Measurements from ENCODE around the gene WWOX.

WWOX gene

DNA sequence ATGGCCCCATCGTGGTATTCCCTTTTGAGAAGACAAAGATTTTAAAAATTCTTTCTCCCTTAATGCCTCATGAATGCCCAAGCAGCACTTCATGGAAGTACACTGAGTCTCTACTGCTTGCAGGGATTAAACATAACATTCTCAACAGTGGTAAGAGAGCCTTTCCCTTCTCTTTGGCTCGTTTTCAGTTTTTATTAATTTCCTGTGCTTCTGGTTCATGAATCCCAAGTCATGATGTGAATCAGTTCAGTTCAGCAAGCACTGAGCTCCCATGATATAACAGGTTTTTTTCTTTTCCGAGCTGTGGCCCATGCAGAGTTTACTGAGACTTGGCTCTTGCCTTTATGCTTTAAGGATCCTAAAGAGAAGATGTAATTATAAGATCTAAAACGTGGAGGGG, 175.3 kb downstream of the WWOX start:
- DNase-seq (ENCODE audit: low spot score), result no peak

DNA sequence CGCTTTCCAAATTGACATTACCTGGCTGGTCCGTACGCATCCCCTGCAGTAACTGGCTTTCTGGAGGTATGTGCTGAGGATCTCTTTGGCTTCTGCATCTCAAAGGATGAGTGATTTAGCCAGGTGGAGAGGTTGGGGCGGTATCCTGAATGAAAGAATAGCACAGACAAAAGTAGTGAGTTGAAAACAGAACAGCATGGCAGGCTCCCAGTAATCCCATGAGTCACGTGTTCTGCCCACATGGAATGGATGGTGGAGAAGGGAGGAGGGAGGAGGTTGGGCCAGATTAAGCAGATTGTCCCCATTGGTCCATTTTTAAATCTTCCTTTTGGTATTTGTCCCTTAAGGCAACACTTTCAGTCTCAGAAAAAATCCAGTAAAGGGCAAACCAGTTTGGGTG, 176.0 kb downstream of the WWOX start:
- DNase-seq (ENCODE audit: low spot score), result no peak

DNA sequence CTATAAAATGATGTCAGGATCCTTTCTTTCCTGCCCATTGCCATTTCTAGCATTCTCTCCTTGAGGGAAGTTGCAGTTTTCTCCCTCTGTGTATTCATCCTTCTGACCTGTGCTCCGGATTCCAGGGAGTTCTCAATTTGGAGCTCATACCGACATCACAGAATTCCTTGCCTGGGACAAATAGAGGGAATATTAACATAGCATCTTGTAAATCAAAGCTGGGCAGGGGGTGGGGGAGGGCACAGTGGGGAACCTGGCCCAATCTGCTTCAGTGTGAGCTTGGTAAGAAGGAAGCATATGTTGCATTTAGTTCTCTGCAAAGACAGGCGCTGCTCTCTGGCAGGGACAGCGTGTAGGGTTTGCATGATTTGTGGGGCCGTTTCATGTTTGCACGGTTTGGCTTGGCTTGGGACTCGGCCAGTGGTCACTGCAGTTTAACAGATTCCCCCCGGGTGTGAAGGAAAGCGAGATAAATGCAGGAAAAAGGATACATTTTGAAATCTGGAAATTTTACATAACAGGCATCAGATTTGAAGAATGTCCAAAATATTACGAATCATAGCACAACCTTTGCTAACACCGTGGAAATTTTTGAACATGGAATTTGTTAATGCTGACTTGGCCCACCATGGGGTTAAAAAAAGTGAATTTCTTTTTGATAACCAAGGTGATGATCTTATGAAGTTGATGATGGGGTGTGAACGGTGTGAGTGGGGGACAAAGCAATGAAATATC, 178.0 kb downstream of the WWOX start:
- no peak for DNase-seq (ENCODE audit: low spot score)

DNA sequence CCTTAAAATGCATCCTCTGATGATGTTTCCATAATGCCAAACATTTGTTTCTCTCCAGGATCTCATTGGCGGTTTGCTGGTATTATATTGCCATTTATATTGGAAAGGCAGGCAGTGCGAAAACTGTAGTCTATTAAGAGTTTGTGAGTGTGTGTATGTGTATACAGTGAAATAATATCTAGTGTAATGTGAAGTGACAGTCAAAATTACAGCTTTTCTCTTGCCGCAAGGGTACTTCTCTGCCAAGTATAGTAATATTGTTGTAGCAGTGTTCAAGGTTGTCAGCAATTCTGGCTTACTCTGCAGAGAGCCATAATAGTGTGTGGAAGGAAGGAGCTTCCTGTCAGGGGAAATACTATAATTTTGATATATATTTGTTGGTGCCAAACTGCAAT, 178.6 kb downstream of the WWOX start:
- DNase-seq (ENCODE audit: low spot score), result no peak

DNA sequence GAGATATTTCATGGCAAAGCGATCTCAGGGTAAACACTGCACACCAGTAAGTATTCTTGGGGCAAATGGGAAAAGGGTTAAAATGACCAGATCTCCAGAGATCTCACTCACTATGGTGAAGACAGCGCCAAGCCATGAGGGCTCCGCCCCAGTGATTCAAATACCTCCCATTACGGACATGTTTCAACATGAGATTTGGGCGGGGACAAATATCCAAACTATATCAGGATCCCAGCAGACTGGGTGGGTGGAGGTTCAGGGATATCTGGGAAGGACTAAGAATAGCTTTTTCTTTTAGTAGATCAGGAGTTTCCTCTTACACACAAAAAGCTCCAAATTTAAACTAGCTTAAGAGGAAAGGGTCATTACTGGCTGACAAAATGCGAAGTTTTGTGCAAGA, 181.7 kb downstream of the WWOX start:
- DNase-seq (ENCODE audit: low spot score), result no peak

DNA sequence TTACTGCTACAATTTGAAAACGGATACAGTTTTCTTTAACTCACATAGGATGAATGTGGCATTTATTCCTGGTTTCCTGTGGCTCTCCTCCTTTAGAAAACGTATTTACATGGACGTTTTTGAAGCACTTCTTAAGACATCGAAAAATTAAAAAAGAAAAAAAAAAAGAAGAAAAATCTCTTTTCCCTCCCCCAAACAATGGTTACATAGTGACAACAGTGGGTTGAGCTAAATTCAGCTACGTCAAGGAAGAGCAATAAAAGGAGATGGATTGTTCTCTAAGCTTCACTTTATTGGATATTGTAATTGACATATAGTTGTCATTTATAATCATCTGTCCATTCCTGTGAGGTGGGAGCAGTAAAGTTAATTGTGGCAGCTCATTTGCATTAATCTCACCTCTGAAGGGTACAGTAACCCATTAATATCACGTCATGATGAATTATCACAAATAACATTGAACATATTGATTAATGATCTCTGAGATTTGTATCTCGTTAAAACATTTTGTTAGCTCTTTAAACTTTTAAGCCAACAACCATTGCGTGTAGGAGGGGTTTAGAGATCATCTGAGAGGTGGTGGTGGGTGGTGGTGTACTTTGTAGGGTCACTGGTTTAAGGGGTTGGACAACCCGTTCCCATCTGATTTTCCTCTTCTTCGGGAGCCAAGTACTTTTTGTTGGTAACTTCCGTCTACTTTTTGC, 184.2 kb downstream of the WWOX start:
- DNase-seq (ENCODE audit: low spot score), result no peak

DNA sequence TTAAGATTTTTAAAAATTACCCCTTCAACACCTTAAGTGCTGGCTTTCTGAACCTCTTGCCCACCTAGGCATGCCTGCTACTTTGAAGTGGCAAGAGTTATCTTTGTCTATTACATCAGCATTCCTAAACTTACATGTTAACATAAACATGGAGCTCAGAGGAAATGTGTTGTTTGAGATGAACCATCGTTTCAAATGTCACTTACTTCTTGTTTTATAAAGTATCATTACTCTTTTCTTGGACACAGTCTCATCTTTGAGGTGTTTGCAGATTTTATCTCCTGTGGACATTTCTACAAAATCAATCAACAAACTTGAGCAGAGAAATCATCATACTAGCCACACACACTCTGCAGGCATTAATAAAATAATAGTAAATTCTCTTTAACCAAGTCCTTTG, 184.9 kb downstream of the WWOX start:
- no peak for DNase-seq (ENCODE audit: low spot score)

DNA sequence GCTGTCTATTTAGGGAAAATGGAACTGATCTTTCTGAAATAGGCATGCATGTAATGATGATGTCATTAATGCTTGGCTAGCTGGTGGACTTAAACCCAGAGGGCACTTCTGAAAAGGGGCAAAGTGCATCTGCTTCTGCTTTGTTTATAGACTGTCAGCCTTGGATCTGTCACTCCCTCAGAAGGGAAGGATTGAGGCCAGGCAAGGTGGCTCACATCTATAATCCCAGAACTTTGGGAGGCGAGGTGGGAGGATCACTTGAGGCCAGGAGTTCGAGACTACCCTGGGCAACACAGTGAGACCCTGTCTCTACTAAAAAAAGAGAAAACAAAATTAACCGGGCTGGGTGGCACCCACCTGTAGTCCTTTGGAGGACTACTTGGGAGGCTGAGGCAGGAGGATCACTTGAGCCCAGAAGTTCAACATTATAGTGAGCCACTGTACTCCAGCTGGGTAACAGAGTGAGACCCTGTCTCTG, 185.5 kb downstream of the WWOX start:
- no peak for DNase-seq (ENCODE audit: low spot score)

DNA sequence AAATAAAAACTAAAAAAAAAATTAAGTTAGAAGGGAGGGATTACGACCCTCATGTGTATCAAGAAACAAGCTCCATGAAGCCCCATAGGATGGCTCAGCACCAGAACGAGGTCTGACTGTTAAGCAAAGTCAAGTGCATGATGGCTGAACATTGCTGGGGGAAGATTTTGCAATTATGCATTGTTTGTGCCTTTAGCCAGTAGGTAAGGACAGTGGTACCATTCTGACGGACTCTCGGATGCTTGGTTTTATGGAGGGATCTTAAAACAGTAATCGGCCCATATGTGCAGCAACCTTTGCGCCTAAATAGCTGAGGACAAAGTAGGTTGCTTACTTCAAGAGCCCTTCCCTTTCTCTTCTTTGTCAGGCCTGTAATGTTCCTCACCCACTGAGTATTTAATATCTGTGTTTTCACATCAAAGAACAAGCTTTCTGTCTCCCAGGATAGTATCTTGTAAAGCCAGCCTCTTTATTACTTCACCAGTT, 186.0 kb downstream of the WWOX start:
- no peak for DNase-seq (ENCODE audit: low spot score)

DNA sequence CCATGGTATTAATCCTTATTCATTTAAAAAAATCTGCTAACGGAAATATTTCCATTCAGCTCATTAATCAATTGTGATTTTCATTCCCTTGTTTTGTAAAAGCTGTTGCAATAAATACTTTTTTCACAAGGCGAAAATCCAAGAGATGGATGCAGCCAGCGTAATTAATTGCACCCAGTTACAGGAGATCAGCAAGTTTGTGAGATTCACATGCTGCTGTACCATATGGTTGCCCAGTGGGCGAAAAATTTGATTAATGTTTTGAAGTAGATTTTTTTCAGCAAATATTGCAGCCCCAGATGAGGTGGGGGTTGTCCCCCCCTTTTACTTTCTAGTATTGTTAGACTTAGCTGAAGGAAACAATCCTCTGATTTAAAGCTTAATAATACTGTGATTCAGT, 186.6 kb downstream of the WWOX start:
- DNase-seq (ENCODE audit: low spot score), result no peak

DNA sequence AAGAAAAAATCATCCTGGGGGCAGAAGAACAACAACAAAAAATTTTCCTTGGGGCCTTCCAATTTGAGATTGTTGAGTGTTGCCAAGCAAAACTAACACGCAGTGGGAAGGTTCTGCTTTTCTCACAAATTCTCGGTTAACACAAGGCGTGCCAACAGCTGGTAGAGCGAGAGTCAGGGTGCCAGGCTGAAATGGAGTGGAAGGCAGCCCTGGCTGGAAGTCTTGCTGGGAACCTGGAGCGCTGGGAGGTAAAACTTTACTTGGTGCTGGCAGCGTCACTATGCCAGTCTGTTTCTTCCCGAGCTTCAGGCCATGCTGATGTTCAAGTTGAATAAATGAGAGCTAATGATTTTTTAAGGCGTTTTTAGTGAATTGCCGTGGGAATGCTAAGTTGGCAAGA, 189.4 kb downstream of the WWOX start:
- DNase-seq (ENCODE audit: low spot score), result no peak

DNA sequence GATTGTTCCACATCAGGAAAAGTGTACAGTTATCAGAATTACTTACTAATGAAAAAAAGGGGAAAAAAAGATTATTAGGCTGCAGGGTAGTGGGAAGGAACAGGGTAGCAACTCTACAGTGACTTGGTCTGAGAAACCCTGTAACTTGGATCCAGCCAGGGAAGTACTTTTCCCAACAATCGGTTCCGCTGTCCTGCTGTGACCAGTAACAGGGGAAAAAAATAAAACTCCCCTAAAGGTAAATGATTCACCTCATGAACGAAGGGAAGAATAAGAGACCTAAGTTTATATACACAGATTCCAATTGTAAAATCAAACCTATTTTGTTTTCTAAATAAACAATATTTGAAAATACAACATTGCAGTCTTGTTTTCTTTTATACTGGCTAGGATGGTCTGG, 189.9 kb downstream of the WWOX start:
- no peak for DNase-seq (ENCODE audit: low spot score)

DNA sequence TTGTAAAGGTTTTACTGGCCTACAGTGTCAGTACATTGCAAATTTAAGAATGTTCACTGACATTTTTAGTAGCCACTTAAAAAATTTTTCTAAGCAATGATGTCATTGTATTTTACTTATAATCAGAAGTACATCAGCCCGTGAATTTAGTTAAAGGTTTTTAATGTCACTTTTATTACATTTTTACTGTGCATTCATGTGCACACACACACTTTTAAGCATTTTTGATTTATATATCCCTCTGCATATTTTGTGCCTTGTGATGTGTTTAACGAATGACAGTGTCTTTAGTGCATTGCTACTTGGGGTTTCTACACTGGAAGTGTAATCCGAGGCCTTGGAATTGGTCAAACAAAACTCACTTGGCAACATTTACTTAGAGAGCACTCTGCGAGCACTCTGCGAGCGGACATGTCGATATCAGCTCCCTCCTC, 190.4 kb downstream of the WWOX start:
- DNase-seq (ENCODE audit: low spot score), result no peak

DNA sequence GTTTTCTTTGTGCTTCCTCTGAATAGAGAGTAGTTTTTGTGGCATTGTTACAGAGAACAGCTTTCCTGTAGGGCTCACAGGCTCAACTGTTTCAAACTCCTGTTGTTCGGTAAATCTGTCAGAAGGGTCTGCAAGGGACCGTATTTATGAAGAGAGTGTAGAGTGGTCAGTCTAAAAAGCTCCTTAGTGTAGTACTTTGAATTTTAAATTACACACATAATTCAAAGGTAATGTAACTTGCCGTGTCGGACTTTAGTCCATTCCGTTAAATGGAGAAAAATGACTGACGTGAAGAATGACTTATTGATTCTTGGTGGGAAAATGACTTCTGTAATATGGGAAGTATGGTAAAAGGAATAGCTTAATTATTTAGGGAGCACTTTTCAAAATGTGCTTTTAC, 190.9 kb downstream of the WWOX start:
- no peak for DNase-seq (ENCODE audit: low spot score)

DNA sequence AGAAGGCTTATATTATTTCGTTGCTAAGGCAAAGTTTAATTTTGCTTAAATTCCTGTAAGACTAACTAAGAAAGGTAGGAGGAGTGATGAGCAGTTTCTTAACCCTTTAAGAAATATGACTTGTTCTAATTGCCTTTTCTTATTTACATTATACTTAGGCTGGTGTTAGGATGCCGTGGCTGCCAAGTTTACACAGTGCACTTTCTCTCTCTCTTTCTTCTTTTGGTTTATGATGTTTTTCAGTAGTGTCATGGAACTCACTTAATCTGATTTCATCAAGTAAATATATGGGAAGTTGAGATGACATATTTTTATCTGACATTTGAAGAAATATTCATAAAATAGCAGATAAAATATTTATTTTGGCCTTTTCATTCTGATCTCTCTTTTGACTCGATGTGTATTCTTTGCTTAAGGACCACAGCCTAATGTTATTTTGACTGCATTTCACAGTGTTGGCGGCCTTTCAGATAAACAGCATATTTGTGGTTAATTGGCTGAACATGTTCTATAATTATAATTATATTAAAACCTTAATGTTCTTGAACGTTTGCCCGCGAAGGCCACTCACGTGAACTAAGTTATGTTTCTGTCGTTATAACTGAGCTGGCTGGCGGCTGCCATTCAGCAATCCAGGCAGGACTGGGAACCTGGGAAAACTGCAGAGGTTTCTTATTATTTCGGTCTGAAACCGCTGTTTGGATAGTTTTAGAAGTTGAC, 191.6 kb downstream of the WWOX start:
- DNase-seq (ENCODE audit: low spot score), result no peak

DNA sequence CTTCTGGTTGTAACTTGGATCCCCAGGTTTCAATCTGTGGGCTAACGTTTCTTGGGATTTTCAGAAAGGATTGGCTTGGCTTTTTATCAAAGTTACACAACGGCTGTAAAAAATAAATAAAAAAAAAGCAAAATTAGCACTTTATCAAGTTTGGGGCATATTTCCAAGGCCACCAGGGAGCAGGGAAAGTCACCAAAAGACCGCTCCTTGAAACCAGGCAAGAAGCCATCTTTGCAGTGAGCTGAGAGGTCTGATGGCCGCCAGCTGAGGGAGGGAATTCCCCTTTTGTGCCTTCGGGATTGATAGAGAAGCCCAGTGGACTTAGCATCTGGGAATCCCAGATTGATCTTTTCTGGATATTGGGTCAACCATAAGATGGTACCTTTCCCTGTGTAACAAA, 192.2 kb downstream of the WWOX start:
- no peak for DNase-seq (ENCODE audit: low spot score)

DNA sequence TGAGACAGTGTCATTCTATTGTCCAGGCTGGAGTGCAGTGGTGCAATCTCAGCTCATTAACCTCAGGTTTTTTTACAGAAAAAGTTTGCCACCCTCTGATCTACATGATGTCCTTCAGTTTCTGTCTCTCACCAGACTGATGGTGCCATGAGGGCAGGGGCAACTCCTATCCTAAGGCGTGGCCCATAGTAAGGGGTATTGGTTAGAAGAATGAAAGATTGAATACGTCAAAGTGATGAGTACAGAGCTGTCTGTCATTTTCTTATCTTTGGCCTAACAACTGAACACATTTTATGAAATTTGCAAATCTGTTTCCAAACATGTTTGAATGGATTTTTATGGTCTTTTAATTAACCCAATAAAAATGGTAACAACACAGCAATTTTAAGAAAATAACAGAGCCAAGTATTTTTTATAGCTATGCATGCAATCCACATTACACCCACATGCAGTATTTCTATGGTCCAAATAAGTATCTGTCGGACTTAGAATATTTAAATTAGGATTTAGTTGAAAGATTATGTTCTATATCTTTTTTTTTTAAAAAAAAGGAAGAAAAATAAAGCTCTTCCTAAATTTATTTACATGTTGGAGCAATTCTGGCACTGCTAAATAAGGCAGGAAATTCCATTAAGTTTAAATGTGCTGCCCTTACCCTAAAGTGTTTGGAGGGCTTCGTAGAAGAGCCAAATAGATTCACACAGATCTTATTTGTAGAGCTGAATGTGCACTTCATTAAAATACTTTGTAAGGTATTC, 192.8 kb downstream of the WWOX start:
- no peak for DNase-seq (ENCODE audit: low spot score)

DNA sequence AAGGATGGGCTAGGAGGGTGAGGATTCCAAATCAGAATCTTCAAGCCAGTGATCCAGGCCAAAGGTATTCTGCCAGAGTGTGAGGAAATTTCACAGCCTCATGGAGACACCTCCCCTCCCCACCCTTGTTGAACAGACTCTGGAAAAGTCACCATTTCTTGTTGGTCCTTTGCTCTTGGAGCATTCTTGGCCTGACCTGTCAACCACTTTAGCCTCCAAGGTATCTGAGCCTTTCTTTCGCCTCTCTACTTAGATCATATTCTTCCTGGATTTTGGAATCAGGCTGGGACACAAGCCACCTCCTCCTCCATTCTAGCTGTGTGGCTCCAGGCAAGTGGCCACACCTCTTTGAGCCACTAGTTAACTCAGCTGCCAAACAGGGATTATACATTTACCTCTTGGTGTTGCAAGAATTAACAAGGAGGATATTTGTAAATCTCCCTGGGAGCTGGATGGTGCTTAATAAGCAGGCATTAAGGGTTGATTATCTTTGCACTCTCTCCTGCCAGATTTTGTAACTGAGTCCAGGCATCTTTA, 193.5 kb downstream of the WWOX start:
- no peak for DNase-seq (ENCODE audit: low spot score)

DNA sequence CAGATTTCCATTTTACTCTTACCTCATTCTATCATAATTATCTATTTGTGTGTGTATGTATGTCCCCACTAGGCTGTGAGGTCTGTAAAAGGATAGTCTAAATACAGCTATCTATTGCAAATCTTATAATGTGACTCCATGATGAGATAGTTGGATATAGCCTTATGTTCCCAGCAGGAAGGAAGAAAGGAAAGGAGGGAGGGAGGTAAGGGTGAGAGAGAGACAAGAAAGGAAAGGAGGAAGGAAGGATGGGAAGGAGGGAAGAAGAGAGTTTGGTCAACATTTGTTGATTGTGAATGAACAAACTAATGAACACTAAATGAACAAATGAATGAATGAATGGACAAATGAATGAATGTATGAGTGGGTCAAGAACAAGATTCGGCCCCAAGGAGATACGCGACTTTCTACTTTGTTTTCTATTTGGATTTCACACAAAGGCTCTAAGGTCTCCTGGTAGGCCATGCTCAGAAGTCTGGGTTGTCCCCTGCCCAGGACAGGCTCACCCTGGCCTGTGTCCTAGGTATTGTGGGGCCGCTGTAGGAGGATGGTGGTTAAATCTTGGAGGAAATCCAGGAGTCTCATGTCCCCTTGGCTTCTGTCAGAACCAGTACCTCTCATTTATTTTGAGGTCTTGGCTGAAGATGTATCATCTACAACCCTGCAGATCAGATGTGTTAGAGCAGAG, 195.2 kb downstream of the WWOX start:
- no peak for DNase-seq (ENCODE audit: low spot score)

DNA sequence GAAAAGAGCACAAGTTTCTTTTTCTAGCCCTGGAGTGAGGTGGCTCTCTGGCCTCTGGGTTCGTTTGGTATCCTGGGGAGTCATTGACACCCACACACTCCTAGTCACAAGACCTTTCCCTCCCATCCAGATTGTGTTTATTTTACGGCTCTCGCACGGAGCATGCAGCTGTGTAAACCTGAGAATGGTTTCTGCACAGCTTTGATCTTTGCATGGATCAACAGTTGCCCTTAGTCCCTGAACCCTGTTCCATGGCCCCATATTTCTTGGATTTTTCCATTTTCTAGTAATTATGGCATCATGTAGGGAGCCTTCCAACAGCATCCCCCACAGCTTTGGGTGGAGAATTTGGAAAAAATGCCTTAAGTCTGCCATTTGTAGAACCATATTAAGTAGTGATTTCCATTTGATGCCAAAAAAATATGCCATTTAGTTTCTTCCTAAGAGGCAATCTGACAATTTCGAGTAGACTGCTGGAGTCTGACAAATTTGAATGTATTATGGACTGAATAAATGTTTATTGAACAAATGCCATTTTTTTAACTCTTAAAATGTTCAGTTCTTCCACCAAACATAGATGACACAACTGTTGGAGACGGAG, 197.7 kb downstream of the WWOX start:
- peak; percentile 44 for DNase-seq (ENCODE audit: low spot score)

DNA sequence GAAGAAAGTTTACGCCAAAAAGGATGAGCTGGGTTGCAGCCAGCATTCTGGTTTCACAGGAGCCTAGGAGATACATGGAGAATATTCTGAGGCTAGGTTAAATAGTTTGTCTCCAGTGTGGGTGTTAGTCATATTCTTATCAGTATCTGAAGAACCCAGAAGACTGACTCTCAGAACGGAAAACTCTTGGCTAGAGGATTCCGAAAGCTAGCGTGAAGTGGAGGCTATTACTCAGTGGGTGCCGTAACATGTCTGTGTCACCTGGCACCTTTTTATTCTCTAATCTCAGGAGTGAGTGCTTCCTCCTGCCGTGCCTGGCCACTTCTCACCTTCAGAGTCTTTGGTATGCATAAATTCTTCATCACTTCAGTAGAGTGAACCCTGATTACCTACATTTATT, 199.5 kb downstream of the WWOX start:
- no peak for DNase-seq (ENCODE audit: low spot score)
